HS-5 (cell line): ENCODE data around the gene FAM89B.
A peak's percentile ranks its signal among the peaks of the same experiment; 100 is the strongest.
"Not testable (repeated sequence)": the region's sequence is repeated elsewhere in the genome, so short reads cannot be mapped to it uniquely, and the experiment has no call there.

Experiments used
- DNase-seq: peaks from one replicate; pipeline ENCODE4 v3.0.0-alpha.2; 2012; ENCODE audit warnings: low read depth

FAM89B gene

DNA sequence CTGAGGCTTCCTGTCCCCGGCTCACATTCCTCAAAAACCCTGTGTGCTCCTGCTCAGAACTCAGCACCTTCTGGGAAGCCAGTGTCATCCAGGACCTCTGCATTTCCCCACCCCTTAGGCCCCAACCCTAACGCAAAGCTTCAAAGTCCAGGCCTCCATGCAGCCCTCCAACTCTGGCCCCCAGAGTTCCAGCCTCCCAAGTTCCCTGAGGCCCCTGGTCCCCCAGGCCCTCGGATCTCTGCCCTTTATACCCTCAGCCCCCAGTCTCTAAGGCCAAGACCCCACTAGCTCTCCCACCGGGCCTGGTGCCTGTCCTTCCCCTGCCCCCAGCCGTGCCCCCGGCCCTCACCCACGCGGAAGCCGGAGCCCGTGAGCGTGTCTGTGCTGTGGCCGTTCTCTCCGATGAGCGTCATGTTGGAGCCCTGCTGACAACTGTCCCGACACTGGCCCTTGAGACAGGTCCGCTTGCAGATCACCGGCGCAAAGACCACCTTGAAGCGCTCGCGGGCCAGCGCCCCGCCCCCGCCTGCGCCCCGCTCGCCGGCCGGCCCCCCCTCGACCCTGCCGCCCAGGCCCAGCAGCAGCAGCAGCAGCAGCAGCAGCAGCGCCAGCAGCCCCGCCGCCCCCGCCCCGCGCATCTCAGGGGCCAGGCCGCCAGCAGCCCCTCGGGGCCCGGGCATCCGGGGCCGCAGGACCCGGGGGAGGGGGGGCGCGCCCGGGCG, 14.9 kb upstream of the FAM89B start:
- DNase-seq = no peak

DNA sequence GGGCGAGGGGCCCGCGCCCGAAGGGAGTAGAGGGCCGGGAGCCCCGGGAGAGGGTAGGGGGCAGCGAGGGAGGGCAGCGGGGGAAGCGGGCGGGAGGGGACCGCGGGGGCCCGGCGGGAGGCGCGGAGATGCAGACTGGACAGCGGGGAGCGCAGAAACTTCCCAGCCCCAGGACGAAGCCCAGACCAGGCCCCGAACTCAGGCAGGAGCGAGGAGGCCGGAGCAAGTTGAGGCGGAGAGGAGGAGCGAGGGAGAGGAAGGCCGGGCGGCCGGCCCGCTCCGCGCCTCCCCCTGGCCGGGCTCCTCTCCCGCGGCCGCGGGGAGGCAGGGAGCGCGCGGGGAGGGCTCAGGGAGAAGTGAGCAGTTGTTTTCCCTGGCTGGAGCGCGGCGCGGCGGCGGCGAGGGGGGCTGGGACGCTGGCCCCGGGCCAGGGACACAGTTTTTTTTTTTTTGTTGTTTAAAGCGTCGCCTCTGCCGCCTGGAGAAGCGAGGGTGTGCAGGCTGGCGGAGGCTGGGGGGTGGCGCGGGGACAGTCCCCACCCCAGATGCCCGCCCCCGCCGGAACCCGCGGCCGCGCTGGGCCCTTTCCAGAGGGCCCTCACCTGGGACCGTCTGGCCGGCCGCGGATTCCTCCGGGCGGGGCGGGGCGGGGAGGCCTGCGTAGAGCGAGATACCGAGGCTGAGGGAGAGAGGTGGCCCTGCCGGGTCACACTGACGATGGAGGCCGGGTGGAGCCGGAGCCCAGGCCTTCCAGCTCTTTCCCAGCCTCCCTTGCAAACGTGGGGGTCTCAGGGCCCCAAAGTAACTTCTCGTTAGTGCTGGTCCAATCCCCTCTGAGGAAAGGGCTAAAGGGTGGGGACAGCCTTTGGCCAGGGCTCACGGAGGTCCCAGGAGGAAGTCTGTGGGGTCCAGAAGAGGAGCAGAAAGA, 14.1 kb upstream of the FAM89B start, which contains the start of gene LTBP3:
Gene LTBP3 (minus strand): TSS at position 358 of the 928 bp plus-strand sequence. CDS start 400 bp downstream, outside the sequence.
- no peak for DNase-seq

DNA sequence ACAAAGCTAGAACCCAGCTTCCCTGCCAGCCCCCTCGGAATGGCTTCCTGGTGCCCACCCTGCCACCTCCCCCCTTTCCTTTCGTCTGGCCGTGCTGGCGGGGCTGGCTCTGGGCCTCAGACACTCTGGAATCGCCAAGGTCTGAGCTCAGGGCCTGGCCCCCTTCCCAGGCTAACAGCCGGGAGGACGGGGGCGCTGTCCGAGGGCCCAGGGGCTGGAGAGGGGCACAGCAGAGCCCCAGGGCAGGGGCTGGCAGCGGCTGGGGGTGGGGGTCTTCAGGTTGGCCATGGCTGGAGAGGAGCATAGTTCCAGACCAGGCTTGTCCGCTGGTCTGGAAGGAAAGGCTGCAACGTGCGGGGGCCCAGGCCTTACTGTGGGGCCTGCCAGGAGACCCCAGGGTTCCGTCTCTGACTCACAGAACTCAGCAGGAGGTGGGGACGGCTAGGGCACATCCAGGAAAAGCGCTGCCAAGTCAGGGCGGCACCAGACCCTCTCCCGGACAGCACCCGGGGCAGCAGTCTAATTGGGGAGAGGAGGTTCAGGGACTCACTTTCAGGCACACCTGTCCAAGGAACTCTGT, 13.3 kb upstream of the FAM89B start:
- no peak for DNase-seq

DNA sequence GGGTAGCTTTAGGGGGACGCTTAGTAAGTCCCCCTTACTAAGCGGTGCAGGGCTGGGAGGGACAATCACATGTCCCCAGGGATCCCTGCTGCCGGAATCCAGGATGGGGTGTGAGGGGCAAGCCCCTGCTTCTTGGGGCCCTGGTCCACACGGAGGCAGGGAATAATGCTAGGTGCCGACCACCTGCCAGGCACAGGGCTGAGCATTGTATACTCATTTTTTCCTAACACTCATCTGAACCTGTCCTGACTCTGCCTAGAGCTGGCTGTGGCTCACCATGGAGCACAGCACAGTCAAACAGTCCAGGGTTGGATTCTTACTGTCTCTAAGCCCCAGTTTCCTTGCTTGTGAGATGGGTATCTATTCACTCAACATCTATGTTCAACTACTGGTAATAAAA, 12.8 kb upstream of the FAM89B start:
- DNase-seq = no peak

DNA sequence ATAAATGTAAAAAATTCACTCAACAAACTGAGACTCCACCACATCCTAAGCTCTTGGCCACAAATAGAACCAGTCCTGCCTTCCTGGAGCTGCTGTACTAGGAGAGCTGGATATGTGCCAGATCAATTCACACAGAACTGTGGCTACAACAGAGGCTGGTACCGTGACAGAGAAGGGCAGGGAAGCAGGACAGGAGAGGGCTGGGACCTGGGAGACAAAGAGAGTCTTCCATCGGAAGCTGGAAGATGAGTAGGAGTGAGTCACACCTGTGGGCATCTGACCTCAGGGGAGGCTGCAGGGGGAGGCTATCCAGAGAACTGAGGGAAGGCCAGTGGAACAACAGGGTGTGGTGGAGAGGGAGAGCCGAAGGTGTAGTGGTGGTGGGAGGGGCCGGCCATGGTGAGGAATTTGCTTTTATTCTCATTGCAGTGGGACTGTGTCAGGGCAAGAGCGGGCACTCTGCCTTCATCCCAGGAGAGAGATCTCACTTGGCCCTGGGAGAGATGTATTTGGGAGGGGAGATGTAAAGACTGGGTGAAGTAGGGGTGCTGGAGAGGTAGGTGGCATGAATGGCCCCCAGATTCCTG, 12.3 kb upstream of the FAM89B start:
- no peak for DNase-seq

DNA sequence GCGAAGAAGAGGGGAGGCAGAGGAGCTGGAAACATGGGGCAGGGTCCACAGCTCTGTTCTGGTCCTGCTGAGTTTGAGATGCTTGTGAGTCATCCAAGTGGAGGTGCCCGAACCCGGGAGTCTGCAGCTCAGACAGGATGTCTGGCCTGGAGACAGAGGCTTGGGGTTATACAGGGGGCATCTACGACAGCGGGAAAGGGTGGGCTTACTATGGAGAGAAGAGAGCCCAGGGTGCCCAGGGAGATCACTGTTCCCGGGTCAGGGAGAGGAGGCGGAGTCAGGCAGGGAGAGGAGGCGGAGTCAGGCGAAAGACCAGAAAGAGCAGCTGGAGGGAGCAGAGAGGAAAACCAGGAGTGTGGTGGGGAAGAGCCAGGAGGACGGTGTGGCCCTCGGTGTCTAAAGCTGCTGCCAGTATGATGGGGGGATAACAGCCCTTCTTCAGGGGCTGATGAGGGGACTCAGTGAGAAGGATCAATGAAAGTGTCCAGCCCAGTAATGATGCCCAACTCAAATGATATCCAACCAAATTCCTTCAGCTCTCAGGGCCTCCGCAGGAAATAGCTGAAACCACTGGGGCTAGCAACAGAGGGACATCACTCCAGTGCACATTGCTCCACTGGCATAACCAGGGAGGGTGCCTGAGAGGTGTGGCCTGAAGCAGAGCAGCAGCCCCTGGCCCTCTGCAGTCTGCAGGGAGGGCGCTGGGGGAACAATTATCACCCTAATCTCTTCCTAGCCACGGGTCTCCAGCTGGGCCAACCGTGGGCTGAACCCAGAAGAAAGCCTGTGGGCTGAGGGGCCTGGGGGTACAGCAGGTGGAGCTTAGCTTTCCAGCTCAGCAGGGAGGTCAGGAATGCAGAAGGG, 11.6 kb upstream of the FAM89B start:
- DNase-seq = no peak

DNA sequence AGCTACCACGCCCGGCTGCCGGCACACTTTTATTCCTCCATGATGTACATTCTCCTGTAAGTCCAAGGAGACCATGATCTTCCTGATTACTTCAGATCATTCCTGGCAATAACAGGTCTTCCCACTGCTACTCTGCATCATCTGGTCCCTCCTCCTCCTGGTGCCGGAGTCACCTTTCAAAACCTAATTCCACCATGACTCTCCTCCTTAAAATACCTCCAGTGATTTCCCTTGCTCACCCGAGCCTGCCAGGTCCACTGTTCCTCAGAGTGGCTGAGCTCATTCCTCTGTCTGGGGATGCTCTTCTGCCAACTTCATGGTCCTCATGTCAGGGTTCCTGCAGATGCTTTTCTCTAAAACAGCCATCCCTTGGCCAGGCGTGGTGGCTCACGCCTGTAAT, 10.3 kb upstream of the FAM89B start:
- DNase-seq = no peak

DNA sequence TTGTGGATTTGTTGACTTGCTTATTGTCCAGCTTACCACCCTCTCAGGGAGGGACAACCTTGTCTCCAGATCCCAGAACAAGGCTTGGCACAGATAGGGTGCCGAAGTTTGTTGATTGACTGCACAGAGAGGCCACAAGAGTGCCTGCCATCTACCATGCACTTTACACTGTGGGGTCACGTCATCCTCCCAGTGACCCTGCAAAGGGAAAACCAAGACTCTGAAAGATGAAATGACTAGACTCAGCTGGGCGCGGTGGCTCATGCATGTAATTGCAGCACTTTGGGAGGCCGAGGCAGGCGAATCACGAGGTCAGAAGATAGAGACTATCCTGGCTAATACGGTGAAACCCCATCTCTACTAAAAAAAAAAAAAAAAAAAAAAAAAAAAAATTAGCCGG, 9.6 kb upstream of the FAM89B start:
- no peak for DNase-seq

DNA sequence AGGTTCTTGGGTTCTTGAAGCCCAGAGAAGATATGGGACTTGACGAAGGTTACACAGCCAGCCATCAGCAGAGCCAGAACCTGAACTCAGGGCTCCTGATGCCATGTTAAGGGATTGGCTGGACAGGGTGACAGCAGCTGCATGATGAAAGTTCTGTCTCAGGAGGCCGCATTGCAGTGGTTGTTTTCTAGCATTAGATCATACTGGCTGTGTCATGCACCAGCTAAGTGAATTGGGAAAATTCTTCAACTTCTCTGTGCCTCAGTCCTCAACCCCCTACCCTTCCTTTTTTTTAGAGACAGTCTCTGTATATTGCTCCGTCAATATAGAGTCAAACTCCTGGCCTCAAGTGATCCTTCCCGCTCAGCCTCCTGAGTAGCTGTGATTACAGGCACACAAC, 8.7 kb upstream of the FAM89B start:
- no peak for DNase-seq

DNA sequence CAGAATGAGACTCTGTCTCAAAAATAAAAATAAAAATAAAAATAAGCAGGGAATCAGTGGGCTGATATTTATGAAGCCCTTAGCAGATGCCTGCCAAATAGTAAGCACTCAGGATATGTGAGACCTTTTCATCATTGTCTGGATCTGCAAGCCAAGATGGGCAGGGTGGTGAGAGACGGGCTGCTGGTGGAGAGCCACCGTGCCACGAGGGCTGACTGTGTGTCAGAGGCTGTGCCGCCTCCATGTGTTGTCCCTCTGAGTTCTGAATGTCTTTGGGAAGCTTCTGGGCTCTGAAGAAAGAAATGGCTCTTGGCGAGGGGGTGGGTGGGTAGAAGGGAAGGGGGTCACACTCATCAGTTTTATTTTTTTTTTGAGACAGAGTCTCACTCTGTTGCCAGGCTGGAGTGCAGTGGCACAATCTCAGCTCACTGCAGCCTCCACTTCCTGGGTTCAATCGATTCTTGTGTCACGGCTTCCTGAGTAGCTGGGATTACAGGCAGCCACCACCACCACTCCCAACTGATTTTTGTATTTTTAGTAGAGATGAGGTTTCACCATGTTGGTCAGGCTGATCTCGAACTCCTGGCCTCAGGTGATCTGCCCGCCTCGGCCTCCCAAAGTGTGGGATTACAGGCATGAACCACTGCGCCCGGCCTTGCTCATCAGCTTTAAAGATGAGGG, 7.3 kb upstream of the FAM89B start:
- DNase-seq = not testable (repeated sequence)

DNA sequence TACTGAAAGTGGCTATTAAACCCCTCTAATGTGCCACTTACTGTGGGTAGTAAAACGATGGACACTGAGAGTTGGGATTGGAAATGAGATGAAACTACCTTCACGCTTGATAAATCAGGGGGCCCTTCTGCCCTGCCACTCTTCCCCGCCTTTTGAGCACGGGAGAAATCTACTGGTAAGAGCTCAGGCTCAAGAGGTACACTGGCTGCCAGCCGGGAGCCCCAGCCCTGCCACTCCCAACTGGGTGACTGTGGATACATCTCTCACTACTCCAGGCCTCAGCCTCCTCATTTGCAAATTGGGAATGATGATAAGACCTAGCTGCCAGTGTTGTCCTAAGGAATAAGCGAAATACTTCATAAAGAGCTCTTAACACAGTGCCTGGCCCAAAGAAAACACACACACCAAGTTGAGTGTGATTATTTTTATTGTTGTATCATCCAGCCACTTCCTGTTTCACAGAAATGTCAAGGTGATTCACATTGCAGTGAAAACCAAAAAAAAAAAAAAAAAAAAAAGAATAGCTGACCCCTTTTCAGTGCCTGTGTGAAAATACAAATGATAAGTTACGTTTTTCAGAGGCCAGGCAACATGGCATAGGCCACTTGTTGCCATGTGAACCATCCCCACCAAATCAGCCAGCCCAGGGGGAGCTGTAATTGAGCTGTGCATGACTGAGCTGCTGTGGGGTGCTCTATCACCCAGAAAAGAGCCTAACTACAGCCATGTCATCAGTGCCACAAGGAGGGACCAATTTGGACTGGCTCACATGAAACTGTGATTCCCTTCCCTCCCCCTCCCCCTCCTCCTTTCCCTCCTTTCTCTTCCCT, 6.5 kb upstream of the FAM89B start:
- no peak for DNase-seq

DNA sequence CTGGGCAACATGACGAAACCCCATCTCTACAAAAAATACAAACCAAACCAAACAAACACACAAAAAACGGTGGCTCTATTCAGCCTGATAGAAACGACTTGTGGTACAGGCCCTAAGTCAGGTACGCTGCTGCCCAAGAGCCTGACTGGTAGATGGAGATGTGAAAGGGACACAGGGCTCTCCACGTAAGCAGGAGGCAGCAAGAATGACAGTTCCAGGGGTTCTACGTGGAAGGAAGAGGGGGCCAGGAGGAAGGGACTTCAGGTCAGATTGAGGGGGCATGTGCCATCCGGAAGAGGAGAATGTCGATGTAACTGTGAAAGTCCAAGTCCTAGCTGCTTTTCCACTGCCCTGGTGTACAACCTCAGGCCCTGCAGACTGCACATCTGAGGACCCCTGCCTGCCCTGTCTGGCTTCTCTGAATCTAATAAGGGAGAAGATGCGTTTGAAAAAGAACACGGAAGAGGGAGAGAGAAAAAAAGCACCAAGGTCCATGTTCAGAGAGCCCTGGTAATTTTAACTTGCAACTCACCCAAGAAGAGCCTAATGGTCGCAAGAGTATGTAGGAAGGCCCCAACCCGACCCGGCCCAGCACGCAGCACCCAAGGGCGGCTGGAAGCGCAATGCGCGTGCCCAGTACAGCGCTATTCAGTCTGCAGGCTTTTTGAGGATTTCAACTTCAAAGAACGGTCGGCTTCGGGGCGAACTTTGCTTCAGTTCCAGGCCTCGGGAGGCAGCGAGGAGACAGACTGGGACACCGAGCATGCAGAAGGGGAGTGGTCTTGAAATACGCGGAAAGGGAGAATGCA, 3.0 kb upstream of the FAM89B start:
- DNase-seq = no peak

DNA sequence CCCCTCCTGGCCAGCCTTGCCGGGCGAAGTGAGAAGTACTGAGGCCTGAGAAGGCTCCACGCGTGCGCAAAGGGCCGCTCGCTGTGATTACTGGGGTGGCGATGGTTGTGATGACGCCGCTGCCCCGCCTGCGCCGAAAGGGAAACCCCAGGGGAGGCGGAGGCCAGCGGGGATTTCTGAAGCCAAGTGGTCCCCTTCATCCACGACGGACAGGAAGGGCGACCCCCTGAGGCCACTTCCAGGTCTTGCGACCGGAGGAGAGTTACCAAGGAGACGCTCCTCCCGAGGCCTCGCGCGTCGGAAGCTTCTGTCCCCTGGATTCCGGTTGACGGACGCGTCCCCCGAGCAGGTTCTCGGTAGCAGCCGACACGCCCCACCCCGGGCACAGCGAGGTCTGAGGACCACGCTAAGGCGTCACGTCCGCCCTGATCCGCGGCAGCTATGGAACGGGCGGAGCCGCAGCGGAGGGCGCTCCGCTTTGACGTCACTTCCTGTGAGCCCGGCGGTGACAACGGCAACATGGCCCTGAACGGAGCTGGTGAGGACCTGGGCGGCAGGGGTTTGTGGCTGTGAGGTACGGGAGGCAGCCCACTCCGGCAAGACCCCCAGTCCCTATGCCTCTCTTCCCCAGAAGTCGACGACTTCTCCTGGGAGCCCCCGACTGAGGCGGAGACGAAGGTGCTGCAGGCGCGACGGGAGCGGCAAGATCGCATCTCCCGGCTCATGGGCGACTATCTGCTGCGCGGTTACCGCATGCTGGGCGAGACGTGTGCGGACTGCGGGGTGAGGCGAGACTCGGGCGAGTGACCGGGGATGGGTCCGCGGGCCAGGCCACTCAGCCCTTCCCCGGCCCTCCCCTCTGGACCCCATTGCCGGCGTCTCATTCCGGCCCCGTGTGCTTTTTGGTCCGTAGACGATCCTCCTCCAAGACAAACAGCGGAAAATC, 2.1 kb upstream of the FAM89B start, which contains the start of gene ZNRD2:
Gene ZNRD2 (plus strand): TSS at position 505 of the 946 bp plus-strand sequence. CDS start 15 bp downstream, at position 520.
- DNase-seq = peak; percentile 97

DNA sequence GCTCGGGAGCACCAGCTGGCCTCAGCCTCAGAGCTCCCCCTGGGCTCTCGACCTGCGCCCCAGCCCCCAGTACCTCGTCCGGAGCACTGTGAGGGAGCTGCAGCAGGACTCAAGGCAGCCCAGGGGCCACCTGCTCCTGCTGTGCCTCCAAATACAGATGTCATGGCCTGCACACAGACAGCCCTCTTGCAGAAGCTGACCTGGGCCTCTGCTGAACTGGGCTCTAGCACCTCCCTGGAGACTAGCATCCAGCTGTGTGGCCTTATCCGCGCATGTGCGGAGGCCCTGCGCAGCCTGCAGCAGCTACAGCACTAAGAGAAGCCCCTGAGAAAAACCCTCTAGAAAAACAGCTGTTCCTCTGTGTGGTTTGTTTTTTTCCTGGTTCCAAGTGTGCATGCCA, 918 bp upstream of the FAM89B start:
- DNase-seq = no peak

DNA sequence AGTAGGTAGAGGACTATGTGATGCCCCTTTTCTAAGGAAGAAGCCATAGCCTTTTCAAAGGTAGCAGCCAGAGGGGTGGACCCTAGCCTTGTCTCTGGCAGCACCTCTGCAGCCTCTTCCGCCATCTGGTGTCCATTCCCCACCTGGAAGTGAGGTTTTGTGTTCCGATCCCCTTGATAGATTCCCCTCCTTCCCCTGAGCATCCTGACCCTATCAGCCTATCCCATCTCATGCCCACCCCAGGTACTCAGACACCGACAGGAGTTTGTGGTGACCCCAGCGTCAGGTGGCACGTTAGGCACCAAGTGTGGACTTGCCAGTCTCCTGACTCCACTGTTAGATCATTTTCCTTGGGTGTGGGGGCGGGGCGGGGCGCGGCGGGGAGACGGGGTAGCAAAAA, 398 bp upstream of the FAM89B start:
- DNase-seq = no peak

DNA sequence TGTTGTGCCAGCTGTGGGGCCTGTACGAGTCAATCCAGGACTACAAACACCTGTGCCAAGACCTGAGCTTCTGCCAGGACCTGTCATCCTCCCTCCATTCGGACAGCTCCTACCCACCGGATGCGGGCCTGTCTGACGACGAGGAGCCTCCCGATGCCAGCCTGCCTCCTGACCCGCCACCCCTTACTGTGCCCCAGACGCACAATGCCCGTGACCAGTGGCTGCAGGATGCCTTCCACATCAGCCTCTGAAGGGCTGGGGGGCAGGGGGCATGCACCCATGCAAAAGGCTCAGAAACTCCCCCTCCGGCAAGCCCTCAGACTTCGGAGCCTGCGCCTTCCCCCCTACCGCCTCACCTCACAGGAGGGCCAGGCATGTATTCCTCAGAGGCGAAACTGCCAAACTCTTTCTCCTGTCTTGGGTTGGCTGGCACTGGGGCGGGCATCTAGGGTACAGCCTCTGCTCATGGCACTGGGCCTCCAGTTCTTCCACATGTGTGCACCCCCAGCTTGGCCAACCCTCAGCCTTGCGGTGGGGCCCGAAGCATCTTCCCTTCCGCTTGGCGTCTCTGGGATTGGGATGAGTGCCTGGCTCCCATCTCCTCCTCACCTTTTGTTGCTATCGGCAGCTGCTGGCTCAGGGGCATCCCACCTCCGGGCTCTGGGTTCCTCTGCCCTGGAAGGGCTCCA, 1.2 kb downstream of the FAM89B start:
- no peak for DNase-seq

DNA sequence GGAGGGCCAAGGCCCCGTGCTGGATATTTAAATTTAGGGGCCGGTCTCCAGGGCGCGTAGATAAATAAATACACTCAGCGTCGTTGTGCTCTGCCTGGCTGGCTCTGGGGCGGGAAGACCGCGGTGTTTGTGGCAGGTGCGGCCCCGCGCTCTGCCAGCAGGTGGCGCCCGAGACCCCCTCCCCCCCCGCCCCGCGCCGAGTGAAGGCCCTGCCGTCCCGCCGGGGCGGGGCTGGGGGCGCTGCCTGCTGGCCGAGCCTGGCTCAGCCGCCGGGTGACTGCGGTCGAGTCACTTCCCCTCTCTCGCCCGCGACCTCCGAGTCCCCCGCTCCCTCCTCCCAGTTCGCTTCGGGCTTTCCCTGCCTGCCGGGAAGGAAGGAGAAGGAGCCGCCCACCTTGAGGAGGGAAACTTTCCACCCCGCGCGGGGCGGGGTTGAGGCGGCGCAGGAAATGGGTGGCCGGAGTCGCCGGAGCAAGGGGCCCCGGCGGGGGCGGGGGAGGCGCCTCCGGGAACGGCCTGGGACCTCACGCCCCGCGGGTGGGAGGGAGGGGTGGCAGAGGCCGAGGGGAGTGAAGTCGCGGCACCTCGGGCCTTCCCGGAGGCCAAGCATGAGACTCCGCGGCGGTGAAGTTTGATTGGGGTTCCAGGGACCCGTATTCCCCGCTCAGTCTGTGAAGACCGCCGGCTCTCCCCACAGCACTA, 1.9 kb downstream of the FAM89B start:
- peak; percentile 82 for DNase-seq
